HG02571 (cell line): ENCODE results near the gene DKK3.

Experiments used
- ATAC-seq: cut with Tn5 transposase; IDR thresholded peaks from one replicate; pipeline ENCODE4 v1.9.1; 2021; ENCODE audit warnings: mild to moderate bottlenecking, moderate library complexity; ENCODE audit not compliant: unreplicated experiment

DKK3 gene

DNA sequence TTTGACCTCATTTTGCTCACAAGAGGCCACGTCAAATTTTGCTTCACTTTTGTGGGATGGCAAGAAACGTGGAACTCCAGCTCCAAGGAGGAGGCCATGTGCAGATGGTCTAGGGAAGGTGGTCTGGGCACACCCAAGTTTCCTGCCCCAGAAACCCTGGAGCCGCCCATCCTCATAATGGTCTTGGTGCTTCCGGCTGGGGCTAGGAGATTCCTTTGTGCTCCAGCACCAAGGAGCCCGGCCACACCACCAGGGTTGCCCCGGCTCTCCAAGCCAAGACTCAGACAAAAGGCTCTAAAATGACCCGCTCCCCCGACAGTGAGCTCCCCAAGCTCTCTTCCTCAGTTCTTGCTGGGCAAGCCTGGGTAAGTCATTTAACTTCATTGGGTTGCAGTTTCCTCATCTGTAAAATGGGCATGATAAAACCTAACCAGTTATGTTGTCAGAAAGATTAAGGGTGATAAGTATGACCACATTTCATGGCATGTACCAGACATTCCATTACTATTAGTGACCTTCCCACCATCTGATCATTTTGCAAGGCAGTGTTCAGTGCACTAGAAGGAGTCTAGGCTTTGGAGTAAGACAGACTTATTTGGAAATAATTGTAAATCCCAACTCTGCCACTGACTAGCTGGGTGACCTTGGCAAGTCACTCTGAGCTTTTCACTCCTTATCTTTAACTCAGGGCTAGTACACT is 23.3 kb downstream of the DKK3 start:
- no peak for ATAC-seq

DNA sequence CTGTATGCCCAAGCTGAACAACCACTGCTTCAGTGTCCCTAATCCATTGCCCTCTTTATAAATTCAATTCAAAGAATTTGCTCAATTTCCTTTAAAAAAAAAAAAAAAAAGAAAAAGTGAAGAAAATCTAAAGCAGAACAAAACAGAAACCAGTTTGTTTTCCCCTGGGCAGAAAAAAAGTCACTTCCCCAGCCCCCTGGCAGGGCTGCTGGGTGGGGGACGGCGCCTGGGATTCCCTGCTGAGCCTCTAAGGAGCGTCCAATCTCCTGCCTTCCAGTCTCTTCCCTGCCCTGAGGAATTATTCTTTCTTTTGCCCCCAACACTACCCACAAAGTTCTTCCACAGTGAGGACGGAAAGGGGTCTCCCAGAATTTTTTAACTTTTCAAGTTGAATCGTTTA is 23.9 kb downstream of the DKK3 start:
- no peak for ATAC-seq

DNA sequence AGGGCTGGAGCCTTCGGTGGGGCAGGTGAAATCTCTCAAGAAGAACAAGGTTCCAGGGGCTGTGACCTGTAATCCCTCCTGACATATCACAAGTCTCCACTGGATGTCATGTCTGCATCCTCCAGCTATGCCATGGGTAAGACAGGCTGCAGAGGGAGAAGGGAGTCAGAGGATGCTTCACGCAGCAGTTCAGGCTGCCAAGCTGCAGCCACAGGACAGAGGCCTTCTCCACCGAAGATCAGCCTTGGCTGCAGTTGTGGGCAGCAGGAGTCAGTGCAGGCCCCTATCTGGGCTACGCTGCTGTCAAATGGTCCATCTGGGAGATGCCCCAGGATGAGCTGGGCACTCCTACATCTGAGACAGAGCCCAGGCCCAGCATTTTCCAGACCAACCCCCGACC is 25.0 kb downstream of the DKK3 start:
- ATAC-seq = no peak

DNA sequence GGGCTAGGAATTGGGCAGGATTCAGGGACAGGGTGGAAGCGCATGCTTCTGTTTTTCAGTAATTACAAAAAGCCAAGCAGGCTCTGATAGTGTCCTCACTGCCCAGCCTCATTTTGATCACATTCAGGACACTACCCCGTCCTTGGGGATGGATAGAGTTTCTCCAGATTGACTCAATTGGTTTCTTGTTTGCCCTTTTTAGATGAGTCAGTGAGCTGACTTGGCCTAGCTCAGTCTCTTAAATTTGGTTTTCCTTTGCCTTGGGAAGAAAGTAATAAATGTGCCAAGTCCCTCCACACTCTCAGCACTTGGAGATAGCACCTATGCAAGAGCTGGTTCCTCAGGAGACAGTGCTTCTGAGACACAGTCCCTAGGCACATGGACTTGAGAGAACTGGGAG is 25.5 kb downstream of the DKK3 start:
- ATAC-seq = no peak

DNA sequence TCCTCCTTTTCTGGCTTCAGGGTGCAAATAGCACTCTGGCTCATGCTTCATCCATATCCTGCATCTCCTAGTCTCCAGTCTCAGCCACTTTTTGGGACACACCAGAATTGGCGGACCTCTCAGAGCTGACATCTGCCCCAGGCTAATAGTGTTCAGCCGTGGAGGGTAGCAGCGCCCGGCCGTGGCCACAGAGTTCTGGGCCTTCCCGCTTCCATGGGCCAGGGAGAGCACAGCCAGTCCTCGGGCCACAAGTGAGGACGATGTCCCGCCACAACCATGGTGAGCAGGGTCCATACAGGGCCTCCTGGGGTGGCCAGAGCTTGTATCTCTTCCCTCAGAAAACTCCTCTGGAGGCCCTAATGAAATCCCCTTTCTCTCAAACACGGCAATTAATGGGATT is 26.0 kb downstream of the DKK3 start:
- no peak for ATAC-seq

DNA sequence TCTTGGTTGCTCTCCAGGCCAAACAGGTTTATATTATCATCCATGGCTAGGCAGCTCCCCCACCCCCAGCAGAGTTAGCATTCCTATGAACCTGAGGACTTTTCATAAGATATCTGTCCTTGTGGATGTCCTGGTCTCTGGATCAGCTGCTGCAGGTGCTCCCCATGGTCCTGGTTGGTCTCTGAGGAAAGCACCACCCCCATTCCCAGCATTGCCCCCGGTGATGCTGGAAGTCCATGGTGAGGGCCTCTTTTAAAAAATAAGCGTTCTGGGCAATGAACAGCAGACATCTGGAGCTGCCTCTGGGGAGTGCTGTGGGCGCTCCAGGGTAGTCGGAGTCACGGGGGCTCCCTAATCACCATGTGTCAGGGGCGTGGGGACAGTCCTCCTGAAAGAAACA is 26.6 kb downstream of the DKK3 start:
- no peak for ATAC-seq

DNA sequence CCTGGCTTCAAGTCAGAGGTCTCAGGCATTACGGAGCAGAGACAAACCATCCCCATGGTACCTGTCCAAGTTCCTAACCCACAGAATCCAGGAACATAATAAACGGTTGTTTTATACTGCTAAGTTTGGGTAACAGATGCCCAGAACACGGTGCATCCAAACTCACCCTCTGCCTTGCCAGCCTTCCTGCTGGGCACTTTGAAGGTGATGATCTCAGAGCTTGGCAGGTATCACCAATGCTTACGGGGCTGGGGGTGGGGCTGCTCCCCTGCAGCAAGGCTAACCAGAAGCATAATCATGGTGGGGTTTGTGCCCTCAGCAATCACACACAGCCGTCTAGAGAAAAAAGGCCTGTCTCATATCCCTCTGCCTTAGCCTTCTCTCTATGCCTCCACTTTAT is 27.1 kb downstream of the DKK3 start:
- ATAC-seq = no peak

DNA sequence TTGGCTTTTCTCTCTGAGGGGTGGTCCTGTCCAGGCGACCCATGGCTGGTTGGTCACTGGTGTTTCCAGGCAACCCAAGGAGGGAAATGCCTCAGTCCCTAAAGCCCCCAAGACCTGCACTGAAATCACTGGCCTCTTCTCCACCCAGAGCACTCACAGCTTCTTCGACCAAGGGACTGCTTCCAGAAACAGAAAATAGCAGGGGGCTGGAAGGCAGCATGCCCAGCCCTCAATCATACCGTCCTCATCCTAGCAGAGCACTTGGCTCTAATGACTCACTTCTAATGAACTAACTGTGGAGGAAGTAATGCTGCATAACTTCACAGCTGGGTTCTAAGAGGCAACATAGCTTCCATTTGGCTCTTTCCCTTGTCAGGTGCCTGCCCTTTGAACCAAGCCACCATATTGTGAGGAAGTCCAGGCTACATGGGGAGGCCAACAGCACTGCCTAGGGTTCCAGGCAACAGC is 27.6 kb downstream of the DKK3 start:
- no peak for ATAC-seq

DNA sequence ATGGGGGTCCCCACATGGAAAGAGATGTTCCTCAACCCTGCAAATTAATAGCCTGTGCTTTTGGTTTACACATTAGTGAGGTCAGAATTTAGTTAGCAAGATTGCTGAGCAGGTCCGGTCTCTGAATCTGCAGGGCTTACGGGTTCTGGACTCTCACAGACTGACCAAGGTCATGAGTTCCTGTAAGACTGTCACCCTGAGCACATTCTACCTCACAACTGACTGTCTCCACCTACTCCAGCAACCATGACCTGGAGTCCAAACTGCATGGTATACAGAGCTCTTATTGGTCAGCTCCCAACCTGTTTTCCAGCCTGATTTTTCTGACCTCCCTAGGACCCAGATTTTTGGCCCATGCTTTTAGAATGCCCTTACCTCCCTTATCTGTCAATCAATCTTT is 28.2 kb downstream of the DKK3 start:
- ATAC-seq = no peak

DNA sequence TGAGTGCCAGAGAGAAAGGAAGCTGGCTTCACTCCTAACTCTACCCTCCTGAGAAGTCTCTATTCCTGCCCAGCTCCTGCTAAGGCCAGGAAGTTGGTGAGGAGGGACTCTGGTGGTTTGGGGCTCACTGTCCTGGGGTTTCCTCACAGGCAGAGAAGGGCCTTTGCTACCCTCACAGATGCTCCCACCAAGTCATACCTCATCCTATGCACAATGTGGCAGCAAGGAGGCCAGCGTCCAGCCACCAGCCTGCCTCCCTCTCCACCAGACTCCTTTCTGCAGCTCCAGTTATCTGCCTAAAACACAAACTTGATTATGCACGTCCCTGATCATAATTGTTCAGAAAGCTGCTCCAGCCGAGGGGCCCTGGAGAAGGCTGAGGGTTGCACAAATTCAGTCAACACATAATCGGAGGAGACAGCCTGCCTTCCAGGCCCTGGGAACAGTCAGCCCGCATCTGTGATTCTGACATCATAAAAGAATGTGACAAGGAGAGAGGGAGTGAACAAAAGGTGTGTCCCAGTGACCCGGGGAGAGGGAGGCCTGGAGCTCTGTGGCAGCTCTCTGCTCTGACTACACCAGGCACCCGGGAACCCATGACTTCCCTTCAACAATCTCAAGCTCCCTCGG is 28.8 kb downstream of the DKK3 start:
- ATAC-seq = no peak

DNA sequence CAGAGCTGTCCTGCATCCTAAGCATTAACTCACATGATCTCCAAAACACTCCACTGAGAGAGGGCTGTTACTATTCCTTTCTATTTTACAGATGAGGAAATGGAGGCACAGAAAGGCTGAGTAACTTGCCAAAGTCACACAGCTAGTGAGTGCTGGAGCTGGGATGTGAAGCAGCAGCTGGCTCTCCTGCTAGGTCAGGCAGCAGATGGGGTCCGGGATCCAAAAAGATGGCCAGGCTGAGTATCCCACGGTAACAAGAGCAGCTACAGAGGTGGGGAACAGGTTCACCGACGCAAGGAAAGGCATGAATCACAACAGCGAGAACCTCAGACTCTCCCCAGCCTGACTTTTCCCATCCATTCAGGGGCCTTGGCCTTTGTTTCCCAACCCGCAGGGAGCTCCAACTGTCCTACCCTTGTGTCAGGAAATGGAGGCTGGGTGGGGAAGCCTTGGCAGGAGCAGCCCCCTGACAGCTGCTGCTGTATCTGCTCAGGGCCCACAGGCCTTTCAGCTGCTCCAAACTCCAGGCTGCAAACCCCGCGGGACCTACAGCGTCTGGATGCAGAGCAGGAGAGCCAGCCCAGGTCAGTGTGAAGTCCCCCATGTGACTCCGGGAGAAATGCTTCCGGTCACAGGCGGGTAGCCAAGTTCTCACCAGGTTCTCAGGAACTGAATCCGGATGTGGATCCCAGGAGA is 29.5 kb downstream of the DKK3 start:
- no peak for ATAC-seq

DNA sequence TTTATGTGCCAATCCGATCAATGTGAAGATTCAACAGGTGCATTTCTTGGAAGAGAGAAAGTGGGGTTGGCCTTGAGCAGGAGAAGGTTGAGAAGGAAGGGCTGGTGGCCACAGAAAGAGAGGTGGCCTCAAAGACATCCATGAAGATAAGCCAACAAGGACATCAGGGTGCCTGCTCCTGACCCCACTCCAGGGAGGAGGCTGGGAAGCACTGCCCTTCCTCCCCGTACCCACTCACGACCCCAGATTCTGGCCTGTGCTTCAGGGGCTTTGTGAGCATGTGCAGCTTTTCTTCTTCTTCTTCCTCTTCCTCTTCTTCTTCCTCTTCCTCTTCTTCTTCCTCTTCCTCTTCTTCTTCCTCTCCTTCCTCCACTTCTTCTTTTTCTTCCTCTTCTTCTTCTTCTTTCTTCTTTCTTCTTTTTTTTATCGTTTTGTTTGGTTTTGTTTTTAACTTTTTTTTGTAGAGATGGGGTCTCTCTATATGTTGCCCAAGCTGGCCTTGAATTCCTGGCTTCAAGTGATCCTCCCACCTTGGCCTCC is 30.3 kb downstream of the DKK3 start:
- no peak for ATAC-seq

DNA sequence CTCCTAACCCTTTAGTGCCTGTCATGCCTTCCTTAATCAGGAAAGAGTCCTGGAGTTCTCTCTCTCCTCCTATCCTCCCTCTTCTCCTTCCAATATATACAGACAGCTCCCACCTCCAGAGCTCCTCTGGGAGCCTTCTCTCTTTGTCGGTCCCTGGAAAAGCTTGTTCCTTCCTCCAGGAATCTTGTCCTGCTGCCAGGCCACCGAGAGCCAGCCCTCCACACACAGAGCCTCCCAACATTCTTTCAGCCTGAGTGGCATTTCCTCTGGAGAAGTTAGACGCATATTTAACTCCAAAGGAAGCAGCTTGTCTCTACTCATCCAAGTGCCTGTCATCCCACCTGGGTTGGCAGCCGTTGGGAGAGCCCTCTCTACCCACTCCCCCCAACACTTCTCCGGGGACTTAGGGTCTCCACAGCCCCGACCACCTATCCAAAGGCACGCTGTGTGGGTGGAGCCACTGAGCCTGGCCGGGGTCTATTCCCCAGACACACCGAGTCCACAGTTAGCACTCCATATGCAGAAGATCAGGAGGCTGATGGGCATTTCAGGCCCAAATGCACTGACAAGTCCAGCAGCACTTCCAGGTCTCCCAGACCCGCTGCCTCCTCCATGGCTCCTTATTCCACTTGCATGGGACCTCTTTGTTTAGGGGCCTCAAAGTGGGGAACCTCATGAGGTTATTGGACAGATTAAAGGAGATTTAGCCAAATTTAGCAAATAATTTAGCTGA is 31.1 kb downstream of the DKK3 start:
- no peak for ATAC-seq

DNA sequence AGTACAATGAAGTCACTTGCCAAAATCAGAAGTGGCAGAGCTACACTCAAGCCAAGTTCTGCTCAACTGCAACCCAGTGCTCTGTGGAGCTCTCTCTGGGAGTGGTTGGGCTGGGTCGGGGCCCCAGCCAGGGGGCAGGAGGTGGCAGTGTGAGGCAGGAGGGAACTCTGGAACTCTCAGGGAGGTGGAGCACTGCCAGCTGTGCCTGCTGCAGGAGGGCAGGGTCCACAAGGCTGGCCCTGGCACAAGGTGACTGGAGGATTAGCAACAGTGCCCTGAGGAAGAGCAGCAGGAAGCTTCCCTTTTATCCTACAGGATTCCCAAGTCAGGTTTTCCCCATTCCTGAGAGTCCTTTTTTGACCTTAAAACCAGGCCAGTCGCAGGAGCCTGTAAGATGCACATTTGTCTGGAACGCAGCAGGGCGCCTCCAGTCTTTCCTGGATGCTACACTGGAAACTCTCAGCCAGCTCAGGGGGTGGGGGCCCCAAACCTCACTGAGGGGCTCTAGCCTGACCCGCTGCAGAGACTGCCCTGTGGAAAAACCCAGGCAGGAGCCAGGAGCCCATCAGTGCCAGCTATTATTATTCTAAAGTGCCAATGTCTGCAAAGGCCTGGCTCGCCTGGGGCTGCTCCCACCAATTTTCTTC is 31.8 kb downstream of the DKK3 start:
- no peak for ATAC-seq

DNA sequence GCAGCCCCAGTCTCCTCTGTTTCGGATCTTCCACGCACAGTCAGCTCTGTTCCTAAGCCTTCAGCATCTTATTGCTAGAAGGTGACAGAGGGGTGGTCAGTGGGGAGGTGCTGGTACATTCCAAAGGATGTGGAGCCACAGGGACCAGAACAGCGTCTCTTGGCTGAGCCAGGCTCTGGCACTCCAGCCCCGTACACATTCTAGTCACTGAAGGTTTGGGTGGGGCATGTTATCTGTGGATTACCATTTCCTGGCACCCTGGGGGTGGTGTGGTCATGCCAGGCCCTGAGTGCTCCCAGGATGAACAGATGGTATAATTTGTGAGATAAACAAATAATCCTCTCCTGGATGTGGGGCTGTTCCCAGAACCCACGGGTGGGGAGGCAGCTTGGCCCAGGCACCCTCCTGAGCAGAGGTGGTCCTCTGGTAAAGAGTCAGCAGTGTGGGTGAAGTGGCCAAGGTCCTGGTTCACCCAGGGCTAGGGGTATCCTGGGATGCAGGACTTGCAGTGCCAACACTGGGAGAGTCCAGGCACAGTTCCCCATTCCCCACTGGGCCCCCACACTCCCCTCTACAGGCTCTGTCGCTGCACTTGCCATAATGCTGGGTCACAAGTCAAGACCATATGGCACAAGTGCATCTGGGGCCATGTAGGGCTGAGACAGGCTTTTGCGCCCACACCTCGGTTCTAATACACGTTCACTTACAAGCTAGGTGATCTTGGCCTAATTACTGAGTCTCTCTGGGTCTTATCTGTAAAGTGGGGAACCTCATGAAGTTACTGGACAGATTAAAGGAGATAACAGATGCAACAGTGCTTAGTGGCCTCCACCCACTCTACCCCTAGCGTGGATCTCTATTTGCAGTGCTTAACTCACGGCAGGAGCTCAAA is 33.0 kb downstream of the DKK3 start:
- ATAC-seq = no peak

DNA sequence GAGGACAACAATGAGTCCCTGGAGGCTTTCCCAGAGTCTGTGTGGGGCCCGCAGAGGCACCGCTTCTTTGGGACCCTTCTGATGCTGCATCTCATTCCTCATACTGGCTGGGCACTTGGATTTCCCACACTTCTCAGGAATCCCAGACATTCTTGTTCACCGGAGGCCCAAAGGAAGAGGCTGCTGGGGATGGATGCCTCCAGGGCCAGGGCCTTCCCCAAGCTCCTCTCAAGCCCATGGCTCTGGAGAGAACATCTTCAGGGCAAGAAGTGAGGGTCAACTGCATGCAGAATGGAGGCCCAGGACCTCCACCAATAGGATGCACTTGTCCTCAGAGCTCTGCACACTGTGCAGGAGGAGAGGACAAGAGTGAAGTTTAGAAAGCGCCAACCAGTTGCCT is 34.6 kb downstream of the DKK3 start:
- ATAC-seq = no peak

DNA sequence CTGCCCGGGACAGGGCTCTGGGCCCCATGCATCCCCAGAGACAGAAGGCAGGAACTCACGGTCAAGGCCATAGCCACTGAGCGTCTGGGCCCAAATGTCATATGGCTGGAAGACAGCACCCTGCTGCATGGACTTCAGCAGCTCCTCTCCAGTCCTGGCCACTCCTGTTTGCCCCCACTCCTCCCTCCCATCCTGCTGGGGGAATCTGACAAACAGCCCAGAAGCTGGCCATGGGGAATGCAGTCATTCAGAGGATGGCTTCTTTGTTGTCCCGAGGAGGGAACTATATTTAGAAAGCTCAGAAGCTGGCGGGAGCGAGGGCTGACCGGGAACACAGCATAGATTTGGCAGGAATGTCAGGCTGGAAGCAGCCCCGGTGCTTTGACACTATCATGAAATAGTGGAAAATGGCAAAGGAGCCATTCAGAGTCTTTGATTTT is 35.0 kb downstream of the DKK3 start:
- no peak for ATAC-seq

DNA sequence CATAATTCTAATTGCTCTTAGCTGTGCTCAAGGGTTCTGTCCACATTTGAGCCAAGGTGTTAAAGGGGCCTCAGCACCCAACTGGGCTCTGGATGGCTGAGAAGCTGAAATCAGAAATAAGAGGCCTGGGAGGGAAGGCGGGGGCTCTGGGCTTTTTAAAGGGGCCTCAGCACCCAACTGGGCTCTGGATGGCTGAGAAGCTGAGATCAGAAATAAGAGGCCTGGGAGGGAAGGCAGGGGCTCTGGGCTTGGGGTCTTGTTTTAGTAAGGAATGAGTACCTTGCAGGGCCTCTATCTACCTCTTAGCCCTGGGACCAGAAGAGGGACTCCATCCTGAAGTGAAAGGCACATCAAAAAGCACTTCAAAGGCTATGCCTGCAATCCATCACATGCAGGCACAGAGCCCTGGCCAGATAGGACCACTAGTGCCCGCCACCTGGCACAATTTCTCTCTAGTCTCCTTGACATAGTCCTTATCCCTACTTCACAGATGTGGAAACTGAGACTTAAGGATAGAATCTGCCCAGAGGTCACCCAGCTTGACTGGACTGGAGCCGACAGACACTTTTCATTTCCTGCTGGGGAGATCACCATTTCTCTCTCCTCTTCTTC is 35.6 kb downstream of the DKK3 start:
- no peak for ATAC-seq

DNA sequence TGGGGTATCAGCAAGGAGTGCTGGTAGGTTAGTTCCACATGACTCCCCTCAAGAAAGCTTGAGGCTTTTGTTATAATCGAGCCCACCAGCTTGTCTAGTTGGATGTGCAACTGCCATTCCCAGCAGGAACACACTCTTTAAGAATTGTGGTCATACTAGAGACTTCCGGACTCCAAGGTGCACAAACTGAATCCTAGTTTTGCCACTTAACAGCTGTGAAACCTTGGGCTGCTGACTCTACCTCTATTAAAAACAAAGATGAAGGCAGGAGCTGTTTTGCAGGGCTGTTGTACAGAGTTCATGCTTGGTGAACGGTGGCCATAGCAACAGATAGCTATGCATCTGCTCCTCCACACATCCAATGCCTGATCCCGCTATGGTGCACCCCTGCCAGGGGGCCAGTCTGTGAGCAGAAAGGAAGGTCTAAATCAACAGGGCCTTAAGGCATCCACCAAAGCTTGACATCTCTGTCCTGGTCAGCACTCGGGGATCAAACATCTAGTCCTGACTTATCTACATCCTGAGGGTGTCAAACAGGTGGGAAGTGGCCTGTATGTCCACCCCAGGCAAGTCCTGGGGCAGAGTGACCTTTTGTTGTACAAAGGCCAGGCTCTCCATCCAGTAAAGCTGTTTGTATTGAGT is 36.4 kb downstream of the DKK3 start:
- no peak for ATAC-seq
